Erythroblast (primary cell): ENCODE measurements around the gene LIMS1.
"Not testable (repeated sequence)": the region's sequence is repeated elsewhere in the genome, so short reads cannot be mapped to it uniquely, and the experiment has no call there.

Experiments used
- DNase-seq, 2 experiments: peaks; one replicate each; lab custom pipeline; 2025; lab: John Stamatoyannopoulos, UW
- GATA1 ChIP-seq: IDR thresholded peaks from 2 replicates; pipeline ENCODE4 v1.6.1; 2011; ENCODE audit warnings: low read depth, mild to moderate bottlenecking, control low read depth, low read length, moderate library complexity
- POLR2A ChIP-seq: IDR thresholded peaks from 2 replicates; pipeline ENCODE4 v1.6.1; 2011; ENCODE audit warnings: mild to moderate bottlenecking, low read length

LIMS1 gene

GRCh38 chr2:108588070-108588668 is 53.9 kb downstream of the LIMS1 start:
- DNase-seq, result peak; percentile 82 to 86
- TF ChIP-seq GATA1 (no peak), POLR2A (peak; percentile 82)

GRCh38 chr2:108589372-108589771 is 55.1 kb downstream of the LIMS1 start:
- peak in 1 of 2 experiments; percentile 35 for DNase-seq
- TF ChIP-seq POLR2A (no peak), GATA1 (no peak)

GRCh38 chr2:108589781-108590180 is 55.5 kb downstream of the LIMS1 start:
- peak; percentile 15 for TF ChIP-seq POLR2A
- TF ChIP-seq GATA1, result no peak
- DNase-seq, result peak in 1 of 2 experiments; percentile 34

- DNase-seq, result peak; percentile 18 to 25
- TF ChIP-seq GATA1 (no peak), POLR2A (peak; percentile 48)
Observed at GRCh38 chr2:108591163-108591562, 56.9 kb downstream of the LIMS1 start.

- peak; percentile 15 to 25 for DNase-seq
- TF ChIP-seq POLR2A (no peak), GATA1 (no peak)
Observed at GRCh38 chr2:108593547-108594098, 59.4 kb downstream of the LIMS1 start.

GRCh38 chr2:108594132-108594981 is 60.1 kb downstream of the LIMS1 start:
- no peak for TF ChIP-seq GATA1
- TF ChIP-seq POLR2A, result no peak
- DNase-seq, result peak in 1 of 2 experiments; percentile 44

GRCh38 chr2:108594982-108595464 is 60.8 kb downstream of the LIMS1 start:
- DNase-seq, result peak; percentile 74 to 92

GRCh38 chr2:108595771-108596170 is 61.5 kb downstream of the LIMS1 start:
- peak; percentile 8 to 31 for DNase-seq

More at GRCh38 chr2:108594982-108595464, 60.8 kb downstream of the LIMS1 start:
- TF ChIP-seq GATA1 (no peak), POLR2A (peak; percentile 56)

GRCh38 chr2:108597105-108597744 is 63.0 kb downstream of the LIMS1 start:
- DNase-seq, result peak; percentile 45 to 66

- not testable (repeated sequence) for DNase-seq
Observed at GRCh38 chr2:108601199-108601598, 66.9 kb downstream of the LIMS1 start.

GRCh38 chr2:108602422-108602821 is 68.2 kb downstream of the LIMS1 start:
- TF ChIP-seq POLR2A, result no peak
- TF ChIP-seq GATA1, result no peak
- no peak for DNase-seq

GRCh38 chr2:108604196-108604595 is 69.9 kb downstream of the LIMS1 start:
- TF ChIP-seq GATA1, result no peak
- TF ChIP-seq POLR2A, result no peak
- DNase-seq, result no peak

- no peak for TF ChIP-seq POLR2A
- no peak for DNase-seq
Observed at GRCh38 chr2:108605947-108606346, 71.7 kb downstream of the LIMS1 start.

- DNase-seq, result peak; percentile 51 to 55
- TF ChIP-seq GATA1 (no peak), POLR2A (no peak)
Observed at GRCh38 chr2:108607706-108608301, 73.5 kb downstream of the LIMS1 start.
